A204.1 (cell line): ENCODE data around the gene PDE8A.
"Not testable (repeated sequence)": the region's sequence is repeated elsewhere in the genome, so short reads cannot be mapped to it uniquely, and the experiment has no call there.

ENCODE experiments used
- FAIRE-seq: peaks from 2 replicates; lab custom pipeline; 2012; peaks lifted over from hg19 to GRCh38; lab: Jason Lieb, UNC

PDE8A gene

GRCh38 chr15:85011160-85011571 lies 29.5 kb downstream of the PDE8A start:
- no peak for FAIRE-seq

- FAIRE-seq = not testable (repeated sequence)
These were observed 30.1 kb downstream of the PDE8A start for GRCh38 chr15:85011724-85012123.

GRCh38 chr15:85013785-85014184 lies 32.1 kb downstream of the PDE8A start:
- FAIRE-seq = no peak

- no peak for FAIRE-seq
These were observed 33.3 kb downstream of the PDE8A start for GRCh38 chr15:85014932-85015331.

GRCh38 chr15:85016275-85016674 lies 34.6 kb downstream of the PDE8A start:
- FAIRE-seq = no peak

GRCh38 chr15:85019815-85020590 lies 38.3 kb downstream of the PDE8A start:
- FAIRE-seq = no peak

- no peak for FAIRE-seq
These were observed 39.8 kb downstream of the PDE8A start for GRCh38 chr15:85021409-85021808.

GRCh38 chr15:85022860-85023403 lies 41.3 kb downstream of the PDE8A start:
- FAIRE-seq = no peak

- FAIRE-seq = no peak
These were observed 42.3 kb downstream of the PDE8A start for GRCh38 chr15:85024003-85024402.

- no peak for FAIRE-seq
These were observed 43.1 kb downstream of the PDE8A start for GRCh38 chr15:85024509-85025336.

- FAIRE-seq = no peak
These were observed 44.0 kb downstream of the PDE8A start for GRCh38 chr15:85025516-85026251.

- no peak for FAIRE-seq
These were observed 44.8 kb downstream of the PDE8A start for GRCh38 chr15:85026304-85027032.

- no peak for FAIRE-seq
These were observed 45.4 kb downstream of the PDE8A start for GRCh38 chr15:85027033-85027380.

- no peak for FAIRE-seq
These were observed 45.8 kb downstream of the PDE8A start for GRCh38 chr15:85027421-85027820.

- FAIRE-seq = no peak
These were observed 46.8 kb downstream of the PDE8A start for GRCh38 chr15:85028416-85028815.

- FAIRE-seq = no peak
These were observed 47.6 kb downstream of the PDE8A start for GRCh38 chr15:85029221-85029620.

- FAIRE-seq = no peak
These were observed 48.8 kb downstream of the PDE8A start for GRCh38 chr15:85030301-85030929.

GRCh38 chr15:85031086-85031943 lies 49.7 kb downstream of the PDE8A start:
- no peak for FAIRE-seq

- FAIRE-seq = no peak
These were observed 50.4 kb downstream of the PDE8A start for GRCh38 chr15:85031944-85032558.

GRCh38 chr15:85033148-85033547 lies 51.5 kb downstream of the PDE8A start:
- FAIRE-seq = no peak
